Testis (tissue), 2 donors: ENCODE measurements around the gene PILRA.
"Not testable (repeated sequence)": the region's sequence is repeated elsewhere in the genome, so short reads cannot be mapped to it uniquely, and the experiment has no call there.

Source experiments
- POLR2A ChIP-seq: fragments of 450-650 bp; IDR thresholded peaks from one replicate; pipeline ENCODE4 v1.6.1; 2017; ENCODE audit warnings: antibody characterized with exemption, mild to moderate bottlenecking, moderate library complexity
- TF ChIP-seq, protein P1 (sequence below), 3 experiments: fragments of 450-650 bp in 2 of 3; fragments of 200-600 bp in 1 of 3; sonication (generic) in 1 of 3; IDR thresholded peaks; one replicate each; pipeline ENCODE4 v1.5.1; 2016 to 2019; ENCODE audit warnings: antibody characterized with exemption in 3 of 3, mild to moderate bottlenecking in 2 of 3, moderate library complexity in 1 of 3

DNA sequence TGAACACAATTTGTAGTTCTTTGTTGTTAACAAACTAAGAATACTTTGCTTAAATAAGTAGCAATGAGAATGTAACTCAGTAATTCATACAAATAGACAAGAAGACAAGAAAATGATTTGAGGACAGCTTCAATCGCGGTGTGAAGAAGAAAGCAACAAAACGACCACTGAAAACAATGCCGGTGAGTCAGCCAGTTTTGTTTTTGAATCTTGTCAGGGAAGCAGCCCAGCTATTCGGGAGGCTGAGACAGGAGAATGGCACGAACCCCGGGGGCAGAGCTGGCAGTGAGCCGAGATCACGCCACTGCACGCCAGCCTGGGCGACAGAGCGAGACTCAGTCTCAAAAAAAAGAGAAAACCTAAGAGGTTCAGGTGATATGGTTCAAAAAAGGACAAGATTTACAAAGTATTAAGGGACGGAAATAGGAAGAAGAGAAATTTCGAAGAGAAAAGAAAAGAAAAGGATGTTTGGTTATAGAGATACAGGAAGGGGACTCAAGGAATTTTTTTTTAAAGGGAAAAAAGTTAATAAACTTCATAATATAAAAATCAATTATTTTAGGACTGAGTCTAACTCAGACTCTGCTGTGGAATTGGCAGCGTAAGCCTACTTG is 35.1 kb upstream of the PILRA start:
- TF ChIP-seq, protein P1, sequence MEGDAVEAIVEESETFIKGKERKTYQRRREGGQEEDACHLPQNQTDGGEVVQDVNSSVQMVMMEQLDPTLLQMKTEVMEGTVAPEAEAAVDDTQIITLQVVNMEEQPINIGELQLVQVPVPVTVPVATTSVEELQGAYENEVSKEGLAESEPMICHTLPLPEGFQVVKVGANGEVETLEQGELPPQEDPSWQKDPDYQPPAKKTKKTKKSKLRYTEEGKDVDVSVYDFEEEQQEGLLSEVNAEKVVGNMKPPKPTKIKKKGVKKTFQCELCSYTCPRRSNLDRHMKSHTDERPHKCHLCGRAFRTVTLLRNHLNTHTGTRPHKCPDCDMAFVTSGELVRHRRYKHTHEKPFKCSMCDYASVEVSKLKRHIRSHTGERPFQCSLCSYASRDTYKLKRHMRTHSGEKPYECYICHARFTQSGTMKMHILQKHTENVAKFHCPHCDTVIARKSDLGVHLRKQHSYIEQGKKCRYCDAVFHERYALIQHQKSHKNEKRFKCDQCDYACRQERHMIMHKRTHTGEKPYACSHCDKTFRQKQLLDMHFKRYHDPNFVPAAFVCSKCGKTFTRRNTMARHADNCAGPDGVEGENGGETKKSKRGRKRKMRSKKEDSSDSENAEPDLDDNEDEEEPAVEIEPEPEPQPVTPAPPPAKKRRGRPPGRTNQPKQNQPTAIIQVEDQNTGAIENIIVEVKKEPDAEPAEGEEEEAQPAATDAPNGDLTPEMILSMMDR (IDR thresholded peaks at IDR 0.05), result not testable (repeated sequence)
- TF ChIP-seq POLR2A, result not testable (repeated sequence)
